NAMALWA (cell line): ENCODE results near the gene RWDD1.

ENCODE experiments used
- DNase-seq: peaks from one replicate; pipeline ENCODE4 v3.0.0-alpha.2; 2015; ENCODE audit warnings: low spot score

Gene RWDD1

GRCh38 chr6:116570856-116571682, at the start of gene RWDD1:
Gene RWDD1, plus strand, starts transcription at chr6:116571504. Its CDS starts 79 bp downstream, at chr6:116571583.
- DNase-seq: peak; percentile 99

GRCh38 chr6:116522896-116523295, 48.4 kb upstream of the RWDD1 start:
- DNase-seq: no peak

GRCh38 chr6:116524236-116524635, 47.1 kb upstream of the RWDD1 start:
- no peak for DNase-seq

- peak; percentile 14 for DNase-seq
Observed at GRCh38 chr6:116528133-116528532, 43.2 kb upstream of the RWDD1 start.

GRCh38 chr6:116528780-116529179, 42.5 kb upstream of the RWDD1 start:
- DNase-seq: no peak

- no peak for DNase-seq
Observed at GRCh38 chr6:116529466-116530290, 41.6 kb upstream of the RWDD1 start.

- no peak for DNase-seq
Observed at GRCh38 chr6:116530436-116530835, 40.9 kb upstream of the RWDD1 start.

GRCh38 chr6:116531675-116532570, 39.4 kb upstream of the RWDD1 start:
- peak; percentile 84 for DNase-seq

GRCh38 chr6:116533233-116533957, 37.9 kb upstream of the RWDD1 start:
- DNase-seq: no peak

GRCh38 chr6:116535109-116535508, 36.2 kb upstream of the RWDD1 start:
- no peak for DNase-seq

GRCh38 chr6:116536216-116536621, 35.1 kb upstream of the RWDD1 start:
- peak; percentile 82 for DNase-seq

- DNase-seq: no peak
Observed at GRCh38 chr6:116542426-116542825, 28.9 kb upstream of the RWDD1 start.

GRCh38 chr6:116543149-116543548, 28.2 kb upstream of the RWDD1 start:
- no peak for DNase-seq

- no peak for DNase-seq
Observed at GRCh38 chr6:116545651-116546050, 25.7 kb upstream of the RWDD1 start, which contains the start of gene TRAPPC3L. Gene TRAPPC3L, minus strand, starts transcription at chr6:116545684. Its CDS starts 170 bp downstream, at chr6:116545514.

GRCh38 chr6:116547358-116547757, 23.9 kb upstream of the RWDD1 start:
- DNase-seq: no peak

GRCh38 chr6:116550796-116551195, 20.5 kb upstream of the RWDD1 start:
- DNase-seq: no peak

GRCh38 chr6:116553451-116553850, 17.9 kb upstream of the RWDD1 start, which contains the start of gene CALHM4:
Gene CALHM4, plus strand, starts transcription at chr6:116553751. Its CDS starts 43 bp downstream, at chr6:116553794.
- DNase-seq: no peak

- DNase-seq: no peak
Observed at GRCh38 chr6:116556065-116556464, 15.2 kb upstream of the RWDD1 start.

- no peak for DNase-seq
Observed at GRCh38 chr6:116556814-116557415, 14.4 kb upstream of the RWDD1 start.

- no peak for DNase-seq
Observed at GRCh38 chr6:116557893-116558292, 13.4 kb upstream of the RWDD1 start.

GRCh38 chr6:116560130-116560529, 11.2 kb upstream of the RWDD1 start:
- no peak for DNase-seq
